Measurements from ENCODE around the gene CDK13. TPM values are rescaled to one million over a fixed set of nuclear protein-coding genes. Genes with fewer than 3 reads are reported as not detected.
"Not testable (repeated sequence)": the region's sequence is repeated elsewhere in the genome, so short reads cannot be mapped to it uniquely, and the experiment has no call there.

The CDK13 gene
- total RNA-seq, 1 donor from 2014 or later = 46.5 TPM

DNA sequence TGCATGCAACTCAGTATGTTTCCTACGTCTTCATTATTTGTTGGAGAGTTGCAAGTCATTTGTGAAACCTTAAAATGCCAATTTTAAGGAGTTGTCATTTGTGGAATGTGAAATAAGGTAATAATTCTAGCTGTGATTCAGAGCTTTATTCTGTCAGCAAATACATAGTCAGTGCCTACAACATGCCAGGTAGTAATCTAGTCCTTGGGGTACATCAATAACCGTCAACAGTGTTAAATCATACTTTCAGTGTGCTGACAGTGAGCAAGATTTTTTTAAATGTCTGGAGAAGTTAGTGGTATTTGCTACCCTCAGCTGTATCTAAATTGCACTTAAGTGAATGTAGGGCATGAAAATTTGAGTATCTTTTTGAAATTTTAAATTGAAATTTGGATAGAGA lies 147.7 kb downstream of the CDK13 start:
- Mint-ChIP-seq H3K27me3 (ENCODE audit: insufficient read depth) (no peaks in the 10 kb centered on the region), H3K4me3 (no peak overlapping the region), H3K27ac (no peak overlapping the region), H3K4me1 (ENCODE audit: low read depth) (no peaks in the 10 kb centered on the region), H3K36me3 (ENCODE audit: low read depth) (peaks cover 22% of the 10 kb centered on the region), H3K9me3 (no peaks in the 10 kb centered on the region)
- DNase-seq (ENCODE audit: low spot score) = no peak
- intact Hi-C loops (cut with micrococcal nuclease) = no loop called here

- no peaks in the 10 kb centered on the region for H3K27me3 Mint-ChIP-seq (ENCODE audit: insufficient read depth)
These were observed 148.8 kb downstream of the CDK13 start for GRCh38 chr7:40098810-40099209.

GRCh38 chr7:40099837-40100236 lies 149.8 kb downstream of the CDK13 start:
- H3K27ac Mint-ChIP-seq = no peak overlapping the region
- DNase-seq (ENCODE audit: low spot score) = no peak
- H3K27me3 Mint-ChIP-seq (ENCODE audit: insufficient read depth) = no peaks in the 10 kb centered on the region
- H3K36me3 Mint-ChIP-seq (ENCODE audit: low read depth) = peaks cover 8% of the 10 kb centered on the region
- H3K4me3 Mint-ChIP-seq = no peak overlapping the region
- H3K9me3 Mint-ChIP-seq = no peaks in the 10 kb centered on the region
- no peaks in the 10 kb centered on the region for H3K4me1 Mint-ChIP-seq (ENCODE audit: low read depth)
- intact Hi-C loops (cut with micrococcal nuclease) = no loop called here

More at GRCh38 chr7:40098810-40099209, 148.8 kb downstream of the CDK13 start:
- Mint-ChIP-seq H3K36me3 (ENCODE audit: low read depth) (peaks cover 19% of the 10 kb centered on the region), H3K9me3 (no peaks in the 10 kb centered on the region), H3K4me3 (no peak overlapping the region), H3K27ac (no peak overlapping the region), H3K4me1 (ENCODE audit: low read depth) (no peaks in the 10 kb centered on the region)
- no peak for DNase-seq (ENCODE audit: low spot score)
- intact Hi-C loops (cut with micrococcal nuclease) = no loop called here

DNA sequence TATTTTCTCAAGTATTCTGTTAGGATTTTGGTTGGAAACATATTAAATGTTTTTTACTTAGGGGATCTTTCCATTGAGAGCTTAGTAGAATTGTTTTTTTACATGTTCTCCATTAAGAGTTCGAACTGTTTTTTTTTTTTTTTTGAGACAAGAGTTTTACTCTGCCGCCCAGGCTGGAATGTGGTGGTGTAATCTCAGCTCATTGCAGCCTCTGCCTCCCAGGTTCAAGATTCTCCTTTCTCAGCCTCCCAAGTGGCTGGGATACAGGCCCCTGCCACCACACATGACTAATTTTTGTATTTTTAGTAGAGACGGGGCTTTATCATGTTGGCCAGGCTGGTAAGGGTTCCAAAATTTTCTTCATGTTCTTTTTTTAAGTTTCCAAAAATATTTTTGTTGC lies 151.1 kb downstream of the CDK13 start:
- Mint-ChIP-seq H3K36me3 (ENCODE audit: low read depth) (peaks cover 6% of the 10 kb centered on the region), H3K27me3 (ENCODE audit: insufficient read depth) (no peaks in the 10 kb centered on the region), H3K9me3 (no peaks in the 10 kb centered on the region), H3K4me1 (ENCODE audit: low read depth) (no peaks in the 10 kb centered on the region), H3K27ac (no peak overlapping the region), H3K4me3 (no peak overlapping the region)
- intact Hi-C loops (cut with micrococcal nuclease) = no loop called here
- DNase-seq (ENCODE audit: low spot score) = no peak

DNA sequence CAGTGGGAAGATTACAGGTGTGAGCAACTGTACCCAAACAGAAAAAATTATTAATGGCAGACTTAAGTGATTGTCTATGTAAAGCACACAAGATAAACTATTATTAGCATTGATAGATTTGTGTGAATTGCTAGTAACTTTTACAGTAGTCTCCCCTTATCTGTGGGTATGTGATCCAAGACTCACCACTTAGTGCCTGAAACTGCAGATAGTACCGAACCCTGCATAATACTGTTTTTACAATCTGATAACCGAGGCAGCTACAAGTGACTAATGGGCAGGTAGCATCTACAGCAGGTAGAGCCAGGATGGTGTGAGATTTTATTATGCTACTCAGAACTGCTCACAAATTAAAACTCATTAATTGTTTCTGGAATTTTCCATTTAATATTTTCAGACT lies 152.8 kb downstream of the CDK13 start:
- no peak for DNase-seq (ENCODE audit: low spot score)
- Mint-ChIP-seq H3K27ac (no peak overlapping the region), H3K36me3 (ENCODE audit: low read depth) (peaks cover under 1% of the 10 kb centered on the region), H3K9me3 (no peaks in the 10 kb centered on the region), H3K4me1 (ENCODE audit: low read depth) (no peaks in the 10 kb centered on the region), H3K4me3 (no peak overlapping the region), H3K27me3 (ENCODE audit: insufficient read depth) (no peaks in the 10 kb centered on the region)
- intact Hi-C loops (cut with micrococcal nuclease) = no loop called here

DNA sequence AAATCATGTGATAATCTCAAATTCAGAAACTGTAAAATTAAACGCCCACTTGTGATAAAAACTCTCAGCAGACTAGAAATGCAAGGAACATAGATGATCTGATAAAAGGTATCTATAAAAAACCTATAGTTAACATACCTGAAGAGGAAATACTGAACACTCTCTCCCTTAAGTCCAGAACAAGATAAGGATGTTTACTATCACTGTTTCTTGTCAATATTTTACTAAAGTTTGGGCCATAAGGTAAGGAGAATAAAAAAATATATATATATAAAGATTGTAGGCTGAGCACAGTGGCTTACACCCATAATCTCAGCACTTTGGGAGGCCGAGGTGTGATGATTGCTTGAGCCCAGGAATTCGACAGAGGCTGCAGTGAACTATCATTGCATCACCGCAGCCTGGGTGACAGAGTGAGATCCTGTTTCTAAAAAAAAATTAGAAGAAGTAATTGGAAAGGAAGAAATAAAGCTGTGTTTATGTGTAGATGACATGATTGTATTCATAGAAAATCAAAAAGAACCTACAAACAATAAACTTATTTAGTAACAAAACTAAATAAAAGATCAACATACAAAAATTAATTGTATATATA lies 155.9 kb downstream of the CDK13 start:
- no peaks in the 10 kb centered on the region for H3K4me1 Mint-ChIP-seq (ENCODE audit: low read depth)
- no peaks in the 10 kb centered on the region for H3K36me3 Mint-ChIP-seq (ENCODE audit: low read depth)
- no peak overlapping the region for H3K27ac Mint-ChIP-seq
- no peaks in the 10 kb centered on the region for H3K27me3 Mint-ChIP-seq (ENCODE audit: insufficient read depth)
- intact Hi-C loops (cut with micrococcal nuclease) = no loop called here
- H3K4me3 Mint-ChIP-seq = no peak overlapping the region
- no peaks in the 10 kb centered on the region for H3K9me3 Mint-ChIP-seq
- DNase-seq (ENCODE audit: low spot score) = no peak

DNA sequence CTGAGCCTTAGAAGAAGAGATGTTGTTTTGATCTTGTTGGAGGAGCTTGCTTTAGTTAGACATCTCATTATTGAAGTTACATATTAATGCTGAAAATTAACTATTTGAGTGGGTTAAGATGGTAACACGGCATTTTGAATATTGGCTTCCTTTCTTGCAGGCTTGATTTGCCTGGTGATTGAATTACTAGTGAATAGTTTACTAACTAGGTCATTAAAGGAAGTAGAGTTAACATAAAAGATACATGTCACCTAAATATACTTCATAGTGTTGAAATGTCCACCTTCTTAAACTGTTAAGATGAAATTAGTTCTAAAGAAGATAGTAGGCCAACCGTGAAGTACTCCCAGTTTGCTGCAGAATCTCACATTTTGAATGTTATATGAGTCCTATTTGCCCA lies 165.9 kb downstream of the CDK13 start:
- Mint-ChIP-seq H3K36me3 (ENCODE audit: low read depth) (no peaks in the 10 kb centered on the region), H3K9me3 (no peaks in the 10 kb centered on the region), H3K27ac (no peak overlapping the region), H3K4me1 (ENCODE audit: low read depth) (no peaks in the 10 kb centered on the region), H3K27me3 (ENCODE audit: insufficient read depth) (no peaks in the 10 kb centered on the region), H3K4me3 (no peak overlapping the region)
- no peak for DNase-seq (ENCODE audit: low spot score)
- intact Hi-C loops (cut with micrococcal nuclease) = no loop called here

DNA sequence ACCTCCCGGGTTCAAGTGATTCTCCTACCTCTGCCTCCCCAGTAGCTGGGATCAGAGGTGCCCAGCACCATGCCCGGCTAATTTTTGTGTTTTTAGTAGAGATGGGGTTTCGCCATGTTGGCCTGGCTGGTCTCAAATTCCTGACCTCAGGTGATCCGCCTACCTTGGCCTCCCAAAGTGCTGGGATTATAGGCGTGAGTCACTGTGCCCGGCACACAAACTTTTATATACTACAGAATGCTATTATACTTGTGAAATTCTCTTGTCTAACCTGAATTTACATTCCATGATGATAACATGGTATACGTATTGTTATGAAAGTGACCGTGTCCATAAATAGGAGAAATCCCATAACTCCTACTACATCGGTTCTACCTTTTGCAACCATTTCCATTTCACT lies 167.1 kb downstream of the CDK13 start:
- H3K9me3 Mint-ChIP-seq; DNase-seq (ENCODE audit: low spot score); H3K27ac Mint-ChIP-seq; H3K4me3 Mint-ChIP-seq; H3K4me1 Mint-ChIP-seq (ENCODE audit: low read depth); intact Hi-C loops (cut with micrococcal nuclease); H3K27me3 Mint-ChIP-seq (ENCODE audit: insufficient read depth); H3K36me3 Mint-ChIP-seq (ENCODE audit: low read depth): not testable (repeated sequence)

- H3K36me3 Mint-ChIP-seq (ENCODE audit: low read depth); DNase-seq (ENCODE audit: low spot score); H3K27ac Mint-ChIP-seq; H3K4me3 Mint-ChIP-seq; H3K9me3 Mint-ChIP-seq; H3K4me1 Mint-ChIP-seq (ENCODE audit: low read depth); H3K27me3 Mint-ChIP-seq (ENCODE audit: insufficient read depth); intact Hi-C loops (cut with micrococcal nuclease): not testable (repeated sequence)
These were observed 168.1 kb downstream of the CDK13 start for GRCh38 chr7:40118201-40118600.

DNA sequence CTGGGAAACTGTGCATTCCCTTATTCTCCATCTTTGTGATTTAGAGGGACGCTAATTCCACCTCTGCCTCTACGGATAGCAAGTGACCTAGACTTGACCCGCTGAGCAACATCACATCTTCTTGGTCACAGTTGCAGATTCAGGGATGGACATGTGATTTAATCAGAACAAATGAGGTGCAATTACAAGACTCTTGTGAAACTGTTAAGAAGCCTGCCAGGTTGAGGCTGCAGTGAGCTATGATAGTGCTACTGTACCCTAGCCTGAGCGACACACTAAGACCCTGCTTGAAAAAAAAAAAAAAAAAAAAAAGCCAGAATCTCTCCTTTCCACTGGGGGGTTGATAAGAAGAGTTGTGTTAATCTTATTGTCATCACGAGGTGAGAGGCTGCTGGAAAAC lies 170.0 kb downstream of the CDK13 start:
- H3K27me3 Mint-ChIP-seq (ENCODE audit: insufficient read depth) = no peaks in the 10 kb centered on the region
- H3K9me3 Mint-ChIP-seq = no peaks in the 10 kb centered on the region
- no peak overlapping the region for H3K4me3 Mint-ChIP-seq
- no peaks in the 10 kb centered on the region for H3K4me1 Mint-ChIP-seq (ENCODE audit: low read depth)
- DNase-seq (ENCODE audit: low spot score) = no peak
- peaks cover 2% of the 10 kb centered on the region for H3K36me3 Mint-ChIP-seq (ENCODE audit: low read depth)
- H3K27ac Mint-ChIP-seq = no peak overlapping the region
- intact Hi-C loops (cut with micrococcal nuclease) = no loop called here

DNA sequence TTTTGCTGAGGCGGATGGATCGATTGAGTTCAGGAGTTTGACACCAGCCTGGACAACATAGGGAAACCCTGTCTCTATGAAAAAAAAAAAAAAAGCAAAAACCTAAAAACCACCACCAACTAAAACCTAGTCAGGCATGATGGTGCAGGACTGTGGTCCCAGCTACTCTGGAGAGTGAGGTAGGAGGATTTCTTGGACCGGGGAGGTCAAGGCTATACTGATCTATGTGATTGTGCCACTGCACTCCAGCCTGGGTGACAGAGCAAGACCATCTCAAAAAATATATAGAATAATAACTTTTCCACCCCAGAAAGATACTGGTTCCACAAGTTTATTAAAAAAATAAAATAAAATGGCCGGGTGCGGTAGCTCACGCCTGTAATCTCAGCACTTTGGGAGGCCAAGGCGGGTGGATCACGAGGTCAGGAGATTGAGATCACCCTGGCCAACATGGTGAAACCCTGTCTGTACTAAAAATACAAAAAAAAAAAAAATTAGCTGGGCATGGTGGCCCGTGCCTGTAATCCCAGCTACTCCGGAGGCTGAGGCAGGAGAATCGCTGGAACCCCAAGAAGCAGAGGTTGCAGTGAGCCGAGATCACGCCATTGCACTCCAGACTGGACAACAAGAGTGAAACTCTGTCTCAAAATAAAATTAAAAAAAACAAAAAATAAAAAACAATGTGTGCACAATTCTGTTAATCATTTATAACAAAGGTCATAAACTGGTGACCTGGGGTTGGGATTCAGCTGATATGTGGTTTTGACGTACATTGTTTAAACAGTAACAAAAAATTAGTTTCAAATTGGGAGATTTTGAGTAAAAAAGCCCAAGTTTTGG lies 172.3 kb downstream of the CDK13 start:
- intact Hi-C loops (cut with micrococcal nuclease); H3K27ac Mint-ChIP-seq; H3K4me3 Mint-ChIP-seq; H3K4me1 Mint-ChIP-seq (ENCODE audit: low read depth); H3K27me3 Mint-ChIP-seq (ENCODE audit: insufficient read depth); H3K36me3 Mint-ChIP-seq (ENCODE audit: low read depth); DNase-seq (ENCODE audit: low spot score); H3K9me3 Mint-ChIP-seq: not testable (repeated sequence)

DNA sequence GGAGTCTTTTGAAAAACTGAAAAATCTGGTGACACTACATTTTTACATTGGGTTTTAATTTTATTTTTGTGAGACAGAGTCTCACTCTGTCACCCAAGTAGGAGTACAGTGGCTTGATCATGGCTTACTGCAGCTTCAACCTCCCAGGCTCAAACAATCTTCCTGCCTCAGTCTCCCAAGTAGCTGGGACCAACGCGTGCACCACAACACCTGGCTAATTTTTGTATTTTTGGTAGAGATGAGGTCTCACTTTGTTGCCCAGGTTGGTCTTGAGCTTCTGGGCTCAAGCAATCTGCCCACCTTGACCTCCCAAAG lies 172.8 kb downstream of the CDK13 start:
- intact Hi-C loops (cut with micrococcal nuclease) = no loop called here
- Mint-ChIP-seq H3K4me1 (ENCODE audit: low read depth) (no peaks in the 10 kb centered on the region), H3K27ac (no peak overlapping the region), H3K27me3 (ENCODE audit: insufficient read depth) (no peaks in the 10 kb centered on the region), H3K4me3 (no peak overlapping the region), H3K36me3 (ENCODE audit: low read depth) (peaks cover 2% of the 10 kb centered on the region), H3K9me3 (no peaks in the 10 kb centered on the region)
- DNase-seq (ENCODE audit: low spot score) = no peak

- no peak for DNase-seq (ENCODE audit: low spot score)
- peaks cover 8% of the 10 kb centered on the region for H3K36me3 Mint-ChIP-seq (ENCODE audit: low read depth)
- H3K27me3 Mint-ChIP-seq (ENCODE audit: insufficient read depth) = peaks cover 13% of the 10 kb centered on the region
- peak overlapping the region; percentile 91 for H3K4me3 Mint-ChIP-seq
- intact Hi-C loops (cut with micrococcal nuclease) = loop anchor here (1.0 to 10.0 kb wide), 9 partner anchors 81 to 1959 kb away; partner anchors contain the start of genes RALA, STARD3NL, VPS41 and YAE1
- peaks cover 23% of the 10 kb centered on the region for H3K4me1 Mint-ChIP-seq (ENCODE audit: low read depth)
- H3K9me3 Mint-ChIP-seq = no peaks in the 10 kb centered on the region
- H3K27ac Mint-ChIP-seq = peak overlapping the region; percentile 85
These were observed 183.7 kb downstream of the CDK13 start for GRCh38 chr7:40133561-40134427.

Measured in activated T-helper 1 cell treated with anti-CD3 and anti-CD28 coated beads, Interleukin-12 subunit alpha, Interleukin-12 subunit beta, Interleukin-2, Interleukin-4 antibody, amounts not matched to agents 30 ng/mL and 10 ng/mL and 1 ng/mL, durations not matched to agents 14 hours and 24 hours and 36 hours (primary cell).